Lung (tissue), 12 donors: Measurements from ENCODE around the gene CCDC88A. TPM values are rescaled to one million over a fixed set of nuclear protein-coding genes. Genes with fewer than 3 reads are reported as not detected.
"Not testable (repeated sequence)": the region's sequence is repeated elsewhere in the genome, so short reads cannot be mapped to it uniquely, and the experiment has no call there.

Experiments
- ATAC-seq: fragments of 200-7000 bp; cut with Tn5 transposase; one replicate; pipeline ENCODE4 v1.9.1; 2020; ENCODE audit warnings: moderate number of reproducible peaks; ENCODE audit not compliant: insufficient read depth, low FRiP score
- DNase-seq, 3 donors: peaks; one replicate each; pipeline ENCODE4 v3.0.0-alpha.2; 2013 to 2017
- H3K27ac ChIP-seq, 2 donors: one replicate each; pipeline ENCODE4 v1.5.1; 2013; ENCODE audit warnings: mild to moderate bottlenecking in 2 of 2, moderate library complexity in 2 of 2, control low read depth in 1 of 2, inconsistent platforms in 1 of 2, low read depth in 1 of 2, low read length in 1 of 2
- H3K27me3 ChIP-seq, 3 donors: one replicate each; pipeline ENCODE4 v1.5.1; 2013; ENCODE audit warnings: low read length in 2 of 3; ENCODE audit not compliant: control insufficient read depth in 3 of 3, insufficient read depth in 3 of 3
- H3K36me3 ChIP-seq, 4 donors: one replicate each; pipeline ENCODE4 v1.5.1; 2013; ENCODE audit warnings: low read length in 4 of 4, mild to moderate bottlenecking in 1 of 4, moderate library complexity in 1 of 4; ENCODE audit not compliant: control insufficient read depth in 4 of 4, insufficient read depth in 4 of 4
- H3K4me1 ChIP-seq, 5 donors: one replicate each; pipeline ENCODE4 v1.5.1; 2013; ENCODE audit warnings: low read length in 5 of 5, mild to moderate bottlenecking in 2 of 5, moderate library complexity in 1 of 5; ENCODE audit not compliant: control insufficient read depth in 5 of 5, insufficient read depth in 5 of 5
- H3K4me3 ChIP-seq: one replicate; pipeline ENCODE4 v1.5.1; 2013; ENCODE audit warnings: mild to moderate bottlenecking, control low read depth, moderate library complexity
- H3K9ac ChIP-seq, 2 donors: one replicate each; pipeline ENCODE4 v1.5.1; 2013; ENCODE audit warnings: low read length in 2 of 2, control low read depth in 1 of 2; ENCODE audit not compliant: insufficient read depth in 1 of 2
- H3K9me3 ChIP-seq, 4 donors: one replicate each; pipeline ENCODE4 v1.5.1; 2013; ENCODE audit warnings: low read length in 3 of 4, mild to moderate bottlenecking in 1 of 4, moderate library complexity in 1 of 4; ENCODE audit not compliant: control insufficient read depth in 4 of 4, insufficient read depth in 3 of 4
- CTCF ChIP-seq: IDR thresholded peaks from 2 replicates; pipeline ENCODE4 v1.5.1; 2012; ENCODE audit warnings: mild to moderate bottlenecking; ENCODE audit errors: control extremely low read depth, extremely low read depth
- WGBS, 2 donors: extraction: QIAGEN DNeasy Blood & Tissue Kit; methylation state at CpG; one replicate each; pipeline ENCODE4 v1.1.7; 2013; 5-methylcytosine and 5-hydroxymethylcytosine counted together
- polyA plus RNA-seq, 2 donors: library from polyadenylated mRNA; stranded (reverse); fragments of 200-250 nt; gene quantifications; one replicate each; pipeline ENCODE4 v1.2.1, GENCODE V29; 2013
- total RNA-seq, 2 donors: library from RNA; depleted of rRNA in 1 of 2; stranded (reverse); fragments of >200 nt in 1 of 2; gene quantifications; one replicate each; pipeline ENCODE4 v1.2.1, GENCODE V29; 2014 to 2021
- donor health status: control.
- donor health status: control.
- donor health status: Bipolar disorder and iron deficiency.
- donor health status: healthy.
- donor health status: DM: yes; HTN: yes; CAD: no.

CCDC88A gene
- total and polyA plus RNA-seq, 4 donors: 13.3 to 91.9 (median 61.5) TPM

DNA sequence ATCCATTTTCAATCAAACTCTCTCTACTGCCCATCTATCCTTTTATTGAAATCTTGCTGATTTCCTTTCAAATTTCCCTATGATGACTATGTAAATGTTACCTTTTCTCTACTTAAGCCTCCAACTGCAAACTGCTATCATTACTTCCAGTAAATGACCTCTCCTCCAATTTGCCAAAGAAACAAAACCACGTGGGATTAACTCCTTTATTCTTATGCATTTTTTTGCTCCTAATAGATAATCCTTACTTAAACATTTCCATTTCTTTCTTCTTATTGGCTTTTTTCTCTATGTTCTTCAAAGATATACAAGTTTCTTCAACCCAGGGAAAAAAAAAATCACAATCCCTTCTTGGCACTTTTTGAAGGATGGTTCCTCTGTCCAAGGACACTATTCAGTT lies 61.2 kb downstream of the CCDC88A start:
- no peak for DNase-seq
- WGBS, 2 donors: 82 to 93% methylated on average over 1 of the region's 1 CpG

GRCh38 chr2:55357927-55358326 lies 61.7 kb downstream of the CCDC88A start:
- H3K9ac ChIP-seq: no peak overlapping the region
- no peaks in the 10 kb centered on the region for H3K9me3 ChIP-seq
- TF ChIP-seq CTCF: no peak

More for the DNA sequence above, 61.2 kb downstream of the CCDC88A start:
- no peak for TF ChIP-seq CTCF
- no peak for ATAC-seq
- Histone ChIP-seq H3K4me3 (no peak overlapping the region), H3K27ac (no peak overlapping the region), H3K27me3 (no peaks in the 10 kb centered on the region), H3K9ac (no peak overlapping the region), H3K36me3 (peaks cover 0 to 15% (median under 1%) of the 10 kb centered on the region in 4 donors), H3K9me3 (no peaks in the 10 kb centered on the region), H3K4me1 (no peaks in the 10 kb centered on the region)

DNA sequence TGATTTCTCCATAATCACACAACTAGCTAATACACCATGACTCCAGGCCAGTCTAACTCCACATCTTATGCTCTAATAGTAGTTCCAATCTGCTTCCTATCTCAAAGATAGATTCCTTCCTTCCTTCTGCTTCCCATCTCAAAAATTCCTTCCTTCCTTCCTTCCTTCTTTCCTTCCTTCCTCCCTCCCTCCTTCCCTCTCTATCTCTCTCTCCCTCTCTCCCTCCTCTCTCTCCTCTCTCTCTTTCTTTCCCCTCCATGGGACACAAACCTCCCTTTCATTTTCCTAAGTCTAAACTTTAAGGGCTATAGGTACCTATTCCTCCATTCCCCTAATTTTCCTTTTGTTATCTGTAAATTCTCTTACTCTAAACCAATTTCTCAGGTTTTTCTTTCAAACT lies 62.5 kb downstream of the CCDC88A start:
- H3K27ac ChIP-seq: no peak overlapping the region
- no peak for DNase-seq
- TF ChIP-seq CTCF: no peak
- H3K4me1 ChIP-seq: no peaks in the 10 kb centered on the region
- no peak overlapping the region for H3K4me3 ChIP-seq
- H3K9me3 ChIP-seq: no peaks in the 10 kb centered on the region
- H3K9ac ChIP-seq: no peak overlapping the region
- no peak for ATAC-seq
- peaks cover 0 to 15% (median under 1%) of the 10 kb centered on the region in 4 donors for H3K36me3 ChIP-seq
- H3K27me3 ChIP-seq: no peaks in the 10 kb centered on the region

More at GRCh38 chr2:55357927-55358326, 61.7 kb downstream of the CCDC88A start:
- no peak overlapping the region for H3K4me3 ChIP-seq
- no peak overlapping the region for H3K27ac ChIP-seq
- 94 to 96% methylated on average over 2 of the region's 2 CpGs for WGBS, 2 donors
- H3K27me3 ChIP-seq: no peaks in the 10 kb centered on the region
- H3K4me1 ChIP-seq: no peaks in the 10 kb centered on the region
- no peak for DNase-seq
- no peak for ATAC-seq
- peaks cover 0 to 15% (median under 1%) of the 10 kb centered on the region in 4 donors for H3K36me3 ChIP-seq

DNA sequence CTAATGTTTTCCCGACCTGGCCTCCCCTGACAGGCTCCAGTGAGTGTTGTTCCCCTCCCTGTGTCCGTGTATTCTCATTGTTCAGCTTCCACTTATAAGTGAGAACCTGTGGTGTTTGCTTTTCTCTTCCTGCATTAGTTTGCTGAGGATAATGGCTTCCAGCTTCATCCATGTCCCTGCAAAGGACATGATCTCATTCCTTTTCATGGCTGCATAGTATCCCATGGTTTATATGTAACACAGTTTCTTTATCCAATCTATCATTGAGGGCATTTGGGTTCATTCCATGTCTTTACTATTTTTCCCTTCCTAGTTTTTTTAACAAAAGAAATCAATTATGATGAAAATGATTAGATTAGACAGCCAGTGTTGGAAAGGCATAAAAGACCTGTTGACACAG lies 63.5 kb downstream of the CCDC88A start:
- not testable (repeated sequence) for H3K27me3 ChIP-seq, DNase-seq, H3K9me3 ChIP-seq, H3K4me1 ChIP-seq, H3K4me3 ChIP-seq, H3K9ac ChIP-seq, H3K27ac ChIP-seq, ATAC-seq
- peaks cover 0 to 18% (median 4%) of the 10 kb centered on the region in 4 donors for H3K36me3 ChIP-seq
- 94% methylated on average over 2 of the region's 2 CpGs for WGBS, 2 donors
